A549 (cell line): ENCODE measurements around the gene SIAE. TPM values are rescaled to one million over a fixed set of nuclear protein-coding genes. Genes with fewer than 3 reads are reported as not detected.

Experiments used
- ATAC-seq, 2 experiments: fragments of 200-7000 bp in 1 of 2; fragments of >200 bp in 1 of 2; cut with Nextera tagmentation in 1 of 2; cut with Tn5 transposase in 1 of 2; 3 replicates each; pipeline versions ENCODE4 v1.8.0 to v1.9.1; 2018 to 2020; ENCODE audit warnings: mild to moderate bottlenecking in 1 of 2, moderate library complexity in 1 of 2
- CTCF ChIA-PET: fragments of 300-600 bp; sonication (Branson Sonifier 250); formaldehyde crosslinking; extraction: SDS; loops from one replicate; lab custom pipeline; 2021; ENCODE audit warnings: antibody characterized with exemption, inconsistent platforms; lab: Yijun Ruan, JAX
- POLR2A ChIA-PET: fragments of 350-600 bp; formaldehyde crosslinking; extraction: SDS; loops from one replicate; lab custom pipeline; 2021; ENCODE audit warnings: antibody characterized with exemption, inconsistent platforms; lab: Yijun Ruan, JAX
- DNase-seq, 2 experiments: peaks; one replicate each; pipeline versions ENCODE4 v3.0.0 to v3.0.0-alpha.2; 2011 to 2016; ENCODE audit warnings: low read depth in 1 of 2, low spot score in 1 of 2
- FAIRE-seq: peaks from 2 replicates; lab custom pipeline; 2011; peaks lifted over from hg19 to GRCh38; lab: Jason Lieb, UNC
- H3K27ac ChIP-seq, 2 experiments: fragments of >200 bp; sonication (Bioruptor Twin); formaldehyde crosslinking; 3 replicates each; pipeline ENCODE4 v1.5.1; 2016 to 2017
- H3K4me1 ChIP-seq: fragments of >200 bp; sonication (Bioruptor Twin); formaldehyde crosslinking; 3 replicates; pipeline ENCODE4 v1.6.1; 2016
- H3K4me2 ChIP-seq: fragments of >200 bp; sonication (Bioruptor Twin); formaldehyde crosslinking; 3 replicates; pipeline ENCODE4 v1.6.1; 2016
- H3K4me3 ChIP-seq: fragments of >200 bp; sonication (Bioruptor Twin); formaldehyde crosslinking; 3 replicates; pipeline ENCODE4 v1.5.1; 2016
- H3K9me3 ChIP-seq: fragments of >200 bp; sonication (Bioruptor Twin); formaldehyde crosslinking; 3 replicates; pipeline ENCODE4 v1.6.1; 2016
- CBX8 ChIP-seq: fragments of 200-600 bp; sonication (generic); IDR thresholded peaks from 2 replicates; pipeline ENCODE4 v1.6.1; 2016
- CEBPB ChIP-seq, 2 experiments: fragments of >200 bp in 1 of 2; sonication (Bioruptor Twin) in 1 of 2; formaldehyde crosslinking in 1 of 2; IDR thresholded peaks; 2 replicates each; pipeline ENCODE4 v1.6.1; 2012 to 2016
- CHD2 ChIP-seq: fragments of 150-350 bp; IDR thresholded peaks from 2 replicates; pipeline ENCODE4 v1.6.1; 2014; ENCODE audit warnings: low read length; ENCODE audit not compliant: partially characterized antibody
- EHMT2 ChIP-seq: fragments of 200-600 bp; sonication (generic); IDR thresholded peaks from 2 replicates; pipeline ENCODE4 v1.6.1; 2016; ENCODE audit warnings: antibody characterized with exemption, low read depth, mild to moderate bottlenecking, moderate library complexity
- EP300 ChIP-seq, 2 experiments: fragments of >200 bp; sonication (Bioruptor Twin); formaldehyde crosslinking; IDR thresholded peaks; 2 replicates in 1 of 2; 3 replicates in 1 of 2; pipeline ENCODE4 v1.6.1; 2016 to 2017
- ESRRA ChIP-seq: fragments of 150-350 bp; IDR thresholded peaks from 2 replicates; pipeline ENCODE4 v1.6.1; 2014; ENCODE audit warnings: mild to moderate bottlenecking, low read length, borderline replicate concordance
- FOSB ChIP-seq: fragments of 250-450 bp; sonication (Bioruptor Pico); IDR thresholded peaks from 2 replicates; pipeline ENCODE4 v1.5.0; 2020; ENCODE audit warnings: mild to moderate bottlenecking, moderate library complexity
- HDAC2 ChIP-seq: fragments of 200-600 bp; sonication (generic); IDR thresholded peaks from 2 replicates; pipeline ENCODE4 v1.6.1; 2016
- HOXB5 ChIP-seq: fragments of 250-450 bp; sonication (Bioruptor Pico); IDR thresholded peaks from 2 replicates; pipeline ENCODE4 v1.5.0; 2020; ENCODE audit warnings: mild to moderate bottlenecking, moderate library complexity
- JUNB ChIP-seq: fragments of >200 bp; sonication (Bioruptor Twin); formaldehyde crosslinking; IDR thresholded peaks from 2 replicates; pipeline ENCODE4 v1.6.1; 2016
- MAFK ChIP-seq: fragments of 450-650 bp; IDR thresholded peaks from 2 replicates; pipeline ENCODE4 v1.6.1; 2014; ENCODE audit not compliant: partially characterized antibody
- MAX ChIP-seq: IDR thresholded peaks from 2 replicates; pipeline ENCODE4 v1.6.1; 2012
- NPAS2 ChIP-seq: fragments of 250-450 bp; sonication (Bioruptor Pico); IDR thresholded peaks from 2 replicates; pipeline ENCODE4 v1.8.0; 2022; ENCODE audit warnings: mild to moderate bottlenecking, moderate library complexity, borderline replicate concordance
- POLR2AphosphoS2 ChIP-seq: conservative IDR thresholded peaks from 2 replicates; pipeline ENCODE4 v1.6.1; 2012; ENCODE audit warnings: low read length, improper control_type of control experiment, inconsistent platforms
- REST ChIP-seq: fragments of 200-600 bp; sonication (generic); IDR thresholded peaks from 2 replicates; pipeline ENCODE4 v1.6.1; 2016; ENCODE audit warnings: antibody characterized with exemption, mild to moderate bottlenecking, moderate library complexity
- SMC3 ChIP-seq: fragments of >200 bp; sonication (Bioruptor Twin); formaldehyde crosslinking; IDR thresholded peaks from 3 replicates; pipeline ENCODE4 v1.6.1; 2018; ENCODE audit warnings: inconsistent platforms
- USF2 ChIP-seq: fragments of 450-650 bp; IDR thresholded peaks from 2 replicates; pipeline ENCODE4 v1.6.1; 2014; ENCODE audit warnings: antibody characterized with exemption
- ZC3H11A ChIP-seq: fragments of 450-650 bp; IDR thresholded peaks from 2 replicates; pipeline ENCODE4 v1.6.1; 2014; ENCODE audit warnings: antibody characterized with exemption, mild to moderate bottlenecking
- ZNF302 ChIP-seq: fragments of 250-450 bp; sonication (Bioruptor Pico); IDR thresholded peaks from 2 replicates; pipeline ENCODE4 v1.9.0; 2021; ENCODE audit warnings: inconsistent platforms, mild to moderate bottlenecking, moderate library complexity
- WGBS: methylation state at CpG from one replicate; pipeline ENCODE4 v1.1.6; 2017; ENCODE audit errors: missing lambda C conversion rate; 5-methylcytosine and 5-hydroxymethylcytosine counted together
- polyA plus RNA-seq, 4 experiments: library from polyadenylated mRNA; depleted of rRNA in 3 of 4; stranded (reverse); fragments of >200 nt; fragmentation: RNase III in 1 of 4; extraction: RNeasy Plus Mini Kit Qiagen cat#74134 plus additional on column Dnase treatment in 1 of 4; gene quantifications; 2 replicates in 3 of 4; 3 replicates in 1 of 4; pipeline ENCODE4 v1.2.3, GENCODE V29; 2011 to 2017
- TF ChIP-seq, protein P1 (sequence below): fragments of 250-450 bp; sonication (Bioruptor Pico); IDR thresholded peaks from 2 replicates; pipeline ENCODE4 v1.5.0; 2020; ENCODE audit warnings: low read depth, mild to moderate bottlenecking, moderate library complexity
- TF ChIP-seq, protein P2 (sequence below): IDR thresholded peaks from 2 replicates; pipeline ENCODE4 v1.6.1; 2012
- TF ChIP-seq, protein P3 (sequence below): fragments of >200 bp; sonication (Bioruptor Twin); formaldehyde crosslinking; IDR thresholded peaks from 3 replicates; pipeline ENCODE4 v1.6.1; 2016

SIAE gene
- polyA plus RNA-seq, 2 of the 4 experiments (the other 2 are of a cell fraction): 10.3 to 23.2 TPM

GRCh38 chr11:124699547-124699946 is 26.0 kb upstream of the SIAE start (continued):
- TF ChIP-seq, protein P1, sequence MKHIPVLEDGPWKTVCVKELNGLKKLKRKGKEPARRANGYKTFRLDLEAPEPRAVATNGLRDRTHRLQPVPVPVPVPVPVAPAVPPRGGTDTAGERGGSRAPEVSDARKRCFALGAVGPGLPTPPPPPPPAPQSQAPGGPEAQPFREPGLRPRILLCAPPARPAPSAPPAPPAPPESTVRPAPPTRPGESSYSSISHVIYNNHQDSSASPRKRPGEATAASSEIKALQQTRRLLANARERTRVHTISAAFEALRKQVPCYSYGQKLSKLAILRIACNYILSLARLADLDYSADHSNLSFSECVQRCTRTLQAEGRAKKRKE: no peak
- TF ChIP-seq EP300 (IDR thresholded peaks at IDR 0.05) (no peak), HDAC2 (no peak), FOSB (CRISPR knock-in tag) (no peak), EHMT2 (no peak)

- TF ChIP-seq HOXB5 (CRISPR knock-in tag): no peak
- no peak for TF ChIP-seq REST
- no peak for TF ChIP-seq SMC3
- TF ChIP-seq NPAS2 (CRISPR knock-in tag): no peak
- TF ChIP-seq POLR2AphosphoS2: no peak
- TF ChIP-seq, protein P2, sequence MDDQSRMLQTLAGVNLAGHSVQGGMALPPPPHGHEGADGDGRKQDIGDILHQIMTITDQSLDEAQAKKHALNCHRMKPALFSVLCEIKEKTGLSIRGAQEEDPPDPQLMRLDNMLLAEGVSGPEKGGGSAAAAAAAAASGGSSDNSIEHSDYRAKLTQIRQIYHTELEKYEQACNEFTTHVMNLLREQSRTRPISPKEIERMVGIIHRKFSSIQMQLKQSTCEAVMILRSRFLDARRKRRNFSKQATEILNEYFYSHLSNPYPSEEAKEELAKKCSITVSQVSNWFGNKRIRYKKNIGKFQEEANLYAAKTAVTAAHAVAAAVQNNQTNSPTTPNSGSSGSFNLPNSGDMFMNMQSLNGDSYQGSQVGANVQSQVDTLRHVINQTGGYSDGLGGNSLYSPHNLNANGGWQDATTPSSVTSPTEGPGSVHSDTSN: no peak
- no peak for TF ChIP-seq CBX8
- no peak for TF ChIP-seq USF2
- no peak for TF ChIP-seq CEBPB (IDR thresholded peaks at IDR 0.05)
- TF ChIP-seq ZC3H11A: no peak
- 72% methylated on average over 2 of the region's 2 CpGs for WGBS
- Histone ChIP-seq H3K4me2 (no peak overlapping the region), H3K4me3 (no peak overlapping the region), H3K27ac (no peak overlapping the region), H3K9me3 (no peaks in the 10 kb centered on the region), H3K4me1 (no peaks in the 10 kb centered on the region)
- ChIA-PET CTCF (no interaction called here), POLR2A (no interaction called here)
- DNase-seq: no peak
- FAIRE-seq: no peak
- no peak for ATAC-seq
Measured at GRCh38 chr11:124693142-124693541, 19.6 kb upstream of the SIAE start.

DNA sequence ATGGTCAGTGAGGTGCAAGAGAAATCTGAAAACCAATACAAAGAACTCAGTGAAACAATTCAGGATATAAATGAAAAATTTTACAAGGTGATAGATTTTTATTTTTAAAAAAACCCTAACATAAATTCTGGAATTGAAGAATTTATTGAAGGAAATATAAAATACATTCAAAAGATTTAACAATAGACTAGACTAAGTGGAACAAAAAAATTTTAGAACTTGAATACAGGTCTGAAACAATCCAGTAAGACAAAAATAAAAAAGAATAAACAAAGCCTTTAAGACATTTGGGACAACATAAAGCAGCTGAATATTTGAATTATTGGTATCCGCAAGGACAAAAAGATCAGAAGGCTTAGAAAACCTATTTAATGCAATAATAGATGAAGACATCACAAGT is 8.9 kb upstream of the SIAE start:
- POLR2A ChIA-PET: no interaction called here
- TF ChIP-seq JUNB (no peak), ZC3H11A (no peak), ESRRA (no peak), CHD2 (no peak), MAFK (no peak), ZNF302 (CRISPR knock-in tag) (no peak), MAX (no peak)
- TF ChIP-seq, protein P3, sequence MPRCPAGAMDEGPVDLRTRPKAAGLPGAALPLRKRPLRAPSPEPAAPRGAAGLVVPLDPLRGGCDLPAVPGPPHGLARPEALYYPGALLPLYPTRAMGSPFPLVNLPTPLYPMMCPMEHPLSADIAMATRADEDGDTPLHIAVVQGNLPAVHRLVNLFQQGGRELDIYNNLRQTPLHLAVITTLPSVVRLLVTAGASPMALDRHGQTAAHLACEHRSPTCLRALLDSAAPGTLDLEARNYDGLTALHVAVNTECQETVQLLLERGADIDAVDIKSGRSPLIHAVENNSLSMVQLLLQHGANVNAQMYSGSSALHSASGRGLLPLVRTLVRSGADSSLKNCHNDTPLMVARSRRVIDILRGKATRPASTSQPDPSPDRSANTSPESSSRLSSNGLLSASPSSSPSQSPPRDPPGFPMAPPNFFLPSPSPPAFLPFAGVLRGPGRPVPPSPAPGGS: no peak
- WGBS: 87% methylated on average over 1 of the region's 1 CpG

More for the DNA sequence above, 8.9 kb upstream of the SIAE start:
- Histone ChIP-seq H3K4me3 (no peak overlapping the region), H3K4me2 (no peak overlapping the region), H3K9me3 (peaks cover 7% of the 10 kb centered on the region; the same call in 2 of the 3 replicates), H3K27ac (no peak overlapping the region), H3K4me1 (no peaks in the 10 kb centered on the region)
- no peak for DNase-seq
- no peak for ATAC-seq
- CTCF ChIA-PET: interaction anchor here (0.7 kb wide), 1 partner anchor 38 kb away, joined by 3 read pairs; no protein-coding TSS in a partner anchor
- no peak for FAIRE-seq
